Cardiac muscle cell (in vitro differentiated cells and primary cell): ENCODE measurements around the gene DEPDC4. TPM values are rescaled to one million over a fixed set of nuclear protein-coding genes. Genes with fewer than 3 reads are reported as not detected.
A peak's percentile ranks its signal among the peaks of the same experiment; 100 is the strongest.

Experiments used
- DNase-seq, 2 donors: peaks; one replicate each; pipeline versions ENCODE4 v3.0.0 to v3.0.0-alpha.2; 2010 to 2017; ENCODE audit warnings: low read depth in 1 of 2, low spot score in 1 of 2
- H3K27ac ChIP-seq: fragments of 200-600 bp; sonication (generic); 2 replicates; pipeline ENCODE4 v1.5.1; 2016
- H3K27me3 ChIP-seq: fragments of 200-600 bp; sonication (generic); 2 replicates; pipeline ENCODE4 v1.6.0; 2016; ENCODE audit warnings: control low read depth
- H3K36me3 ChIP-seq: fragments of 200-600 bp; sonication (generic); 2 replicates; pipeline ENCODE4 v1.5.1; 2016; ENCODE audit warnings: control low read depth
- H3K4me1 ChIP-seq: fragments of 200-600 bp; sonication (generic); 2 replicates; pipeline ENCODE4 v1.8.1; 2017; ENCODE audit warnings: low read depth, mild to moderate bottlenecking, mixed run types
- H3K4me3 ChIP-seq: fragments of 200-600 bp; sonication (generic); 2 replicates; pipeline ENCODE4 v1.5.1; 2016; ENCODE audit warnings: mild to moderate bottlenecking
- H3K9me3 ChIP-seq: fragments of 200-600 bp; sonication (generic); 2 replicates; pipeline ENCODE4 v1.5.1; 2017; ENCODE audit warnings: low read depth, mild to moderate bottlenecking, control low read depth
- polyA plus RNA-seq: library from polyadenylated mRNA; unstranded; fragments of >200 nt; fragmentation: Nextera tagmentation; extraction: Ambion mirVana; gene quantifications from 2 replicates; pipeline ENCODE4 v1.2.1, GENCODE V29; 2016
- total RNA-seq: library from RNA; depleted of rRNA; stranded (reverse); fragments of >200 nt; gene quantifications from 2 replicates; pipeline ENCODE4 v1.2.3, GENCODE V29; 2016
- TF ChIP-seq, protein P1 (sequence below): IDR thresholded peaks from 2 replicates; pipeline ENCODE4 v1.5.1; 2012; ENCODE audit warnings: low read depth, mild to moderate bottlenecking, low read length

Gene DEPDC4
- total and polyA plus RNA-seq, 2 experiments from 2014 or later: 1.5 to 5.4 TPM

DNA sequence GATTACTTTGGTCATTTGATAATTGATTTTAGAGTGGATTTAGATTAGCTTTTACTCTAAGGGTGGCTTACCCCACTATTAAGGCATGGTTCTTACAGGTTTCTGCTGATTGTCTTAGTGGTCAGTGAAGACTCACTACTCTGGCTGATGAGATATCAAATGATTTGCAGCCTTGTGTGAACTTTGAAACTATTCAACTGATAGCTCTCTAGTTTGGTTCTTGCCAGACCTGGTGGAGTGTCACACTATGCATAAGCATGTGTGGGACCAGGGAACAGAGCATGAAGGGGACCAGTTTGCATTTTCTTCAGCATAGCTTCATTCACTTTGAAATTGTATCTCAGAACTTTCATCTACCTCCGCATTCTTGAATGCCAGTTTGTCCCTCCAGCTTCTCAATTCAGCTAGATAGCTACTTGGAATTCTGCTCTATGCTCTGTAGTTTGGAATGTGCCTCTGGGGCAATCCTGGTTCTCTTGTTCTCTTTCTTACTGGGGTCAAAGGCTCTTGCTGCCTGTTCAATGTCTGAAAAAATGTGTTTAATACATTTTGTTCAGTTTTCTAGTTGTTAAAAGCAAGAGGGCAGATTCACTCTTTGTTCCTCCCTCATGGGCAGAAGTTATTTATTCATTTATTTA is 12.8 kb upstream of the DEPDC4 start:
- H3K4me3 ChIP-seq: no peak overlapping the region
- H3K27ac ChIP-seq: peak overlapping the region; percentile 59
- no peaks in the 10 kb centered on the region for H3K27me3 ChIP-seq
- TF ChIP-seq, protein P1, sequence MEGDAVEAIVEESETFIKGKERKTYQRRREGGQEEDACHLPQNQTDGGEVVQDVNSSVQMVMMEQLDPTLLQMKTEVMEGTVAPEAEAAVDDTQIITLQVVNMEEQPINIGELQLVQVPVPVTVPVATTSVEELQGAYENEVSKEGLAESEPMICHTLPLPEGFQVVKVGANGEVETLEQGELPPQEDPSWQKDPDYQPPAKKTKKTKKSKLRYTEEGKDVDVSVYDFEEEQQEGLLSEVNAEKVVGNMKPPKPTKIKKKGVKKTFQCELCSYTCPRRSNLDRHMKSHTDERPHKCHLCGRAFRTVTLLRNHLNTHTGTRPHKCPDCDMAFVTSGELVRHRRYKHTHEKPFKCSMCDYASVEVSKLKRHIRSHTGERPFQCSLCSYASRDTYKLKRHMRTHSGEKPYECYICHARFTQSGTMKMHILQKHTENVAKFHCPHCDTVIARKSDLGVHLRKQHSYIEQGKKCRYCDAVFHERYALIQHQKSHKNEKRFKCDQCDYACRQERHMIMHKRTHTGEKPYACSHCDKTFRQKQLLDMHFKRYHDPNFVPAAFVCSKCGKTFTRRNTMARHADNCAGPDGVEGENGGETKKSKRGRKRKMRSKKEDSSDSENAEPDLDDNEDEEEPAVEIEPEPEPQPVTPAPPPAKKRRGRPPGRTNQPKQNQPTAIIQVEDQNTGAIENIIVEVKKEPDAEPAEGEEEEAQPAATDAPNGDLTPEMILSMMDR: no peak
- DNase-seq: peak in 1 of 2 donors; percentile 22
- peaks cover 13% of the 10 kb centered on the region for H3K4me1 ChIP-seq
- peaks cover 7% of the 10 kb centered on the region for H3K36me3 ChIP-seq
- H3K9me3 ChIP-seq: no peaks in the 10 kb centered on the region

DNA sequence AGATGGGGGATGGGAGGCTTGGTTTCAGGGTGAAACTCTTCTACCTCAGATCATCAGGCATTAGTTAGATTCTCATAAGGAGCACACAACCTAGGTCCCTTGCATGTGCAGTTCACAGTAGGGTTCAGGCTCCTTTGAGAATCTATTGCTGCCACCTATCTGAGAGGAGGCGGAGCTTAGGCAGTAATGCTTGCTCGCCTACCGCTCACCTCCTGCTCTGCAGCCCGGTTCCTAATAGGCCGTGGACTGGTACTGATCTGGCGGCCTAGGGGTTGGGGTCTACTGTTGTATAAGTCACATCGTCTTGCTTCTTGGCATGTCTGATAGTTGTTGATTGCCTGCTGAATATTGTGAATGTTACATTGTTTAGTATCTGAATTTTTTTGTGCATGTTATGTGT is 12.3 kb upstream of the DEPDC4 start:
- H3K4me3 ChIP-seq: no peak overlapping the region
- H3K9me3 ChIP-seq: no peaks in the 10 kb centered on the region
- peak overlapping the region; percentile 59 for H3K27ac ChIP-seq
- no peak for DNase-seq
- H3K4me1 ChIP-seq: peaks cover 19% of the 10 kb centered on the region
- peaks cover 4% of the 10 kb centered on the region for H3K36me3 ChIP-seq
- TF ChIP-seq, protein P1: no peak
- H3K27me3 ChIP-seq: no peaks in the 10 kb centered on the region

DNA sequence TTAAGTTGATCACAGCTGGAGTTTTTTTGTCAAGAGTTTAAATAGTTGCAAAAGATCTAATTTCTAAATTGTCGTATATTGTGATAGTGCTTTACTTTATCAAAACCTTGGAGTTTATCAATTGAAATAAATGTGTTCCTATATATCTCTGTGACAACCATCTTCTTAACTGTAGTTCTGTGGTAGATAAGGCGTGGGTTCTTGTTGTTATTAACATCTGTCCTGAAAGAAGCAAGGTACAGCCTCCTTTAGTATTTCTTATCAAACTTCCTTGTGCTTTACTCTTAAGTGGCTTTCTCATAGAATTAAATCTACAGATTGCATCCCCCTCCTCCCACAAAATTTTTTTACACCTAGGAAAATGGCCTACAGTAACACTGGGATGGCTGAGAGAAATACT is 7.4 kb upstream of the DEPDC4 start:
- H3K4me1 ChIP-seq: peaks cover 23% of the 10 kb centered on the region
- TF ChIP-seq, protein P1: no peak

DNA sequence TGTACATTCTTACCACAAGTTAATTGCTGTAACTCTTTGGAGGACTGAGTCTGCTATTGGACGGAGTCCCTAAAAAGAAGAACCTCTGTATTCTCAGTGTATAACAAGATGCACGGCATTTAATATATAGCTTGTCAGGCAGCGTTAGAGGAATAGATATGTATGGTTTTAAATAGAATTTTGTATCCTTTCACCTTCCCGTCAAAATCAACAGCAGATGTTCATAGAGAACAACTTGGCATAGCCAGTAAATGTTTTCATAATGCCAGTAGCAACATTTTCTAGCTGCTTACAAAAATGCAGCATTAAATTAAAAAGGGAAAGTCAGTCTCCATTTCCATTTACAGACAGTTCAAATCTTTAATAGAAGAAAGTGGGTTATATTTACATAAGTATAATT is 6.9 kb upstream of the DEPDC4 start:
- Histone ChIP-seq H3K36me3 (no peaks in the 10 kb centered on the region), H3K9me3 (no peaks in the 10 kb centered on the region), H3K4me3 (no peak overlapping the region), H3K4me1 (peaks cover 28% of the 10 kb centered on the region), H3K27ac (no peak overlapping the region), H3K27me3 (no peaks in the 10 kb centered on the region)
- TF ChIP-seq, protein P1: no peak
- DNase-seq: no peak

More for the DNA sequence above, 7.4 kb upstream of the DEPDC4 start:
- Histone ChIP-seq H3K27me3 (no peaks in the 10 kb centered on the region), H3K36me3 (no peaks in the 10 kb centered on the region), H3K27ac (peak overlapping the region; percentile 32), H3K9me3 (no peaks in the 10 kb centered on the region), H3K4me3 (no peak overlapping the region)
- DNase-seq: no peak

DNA sequence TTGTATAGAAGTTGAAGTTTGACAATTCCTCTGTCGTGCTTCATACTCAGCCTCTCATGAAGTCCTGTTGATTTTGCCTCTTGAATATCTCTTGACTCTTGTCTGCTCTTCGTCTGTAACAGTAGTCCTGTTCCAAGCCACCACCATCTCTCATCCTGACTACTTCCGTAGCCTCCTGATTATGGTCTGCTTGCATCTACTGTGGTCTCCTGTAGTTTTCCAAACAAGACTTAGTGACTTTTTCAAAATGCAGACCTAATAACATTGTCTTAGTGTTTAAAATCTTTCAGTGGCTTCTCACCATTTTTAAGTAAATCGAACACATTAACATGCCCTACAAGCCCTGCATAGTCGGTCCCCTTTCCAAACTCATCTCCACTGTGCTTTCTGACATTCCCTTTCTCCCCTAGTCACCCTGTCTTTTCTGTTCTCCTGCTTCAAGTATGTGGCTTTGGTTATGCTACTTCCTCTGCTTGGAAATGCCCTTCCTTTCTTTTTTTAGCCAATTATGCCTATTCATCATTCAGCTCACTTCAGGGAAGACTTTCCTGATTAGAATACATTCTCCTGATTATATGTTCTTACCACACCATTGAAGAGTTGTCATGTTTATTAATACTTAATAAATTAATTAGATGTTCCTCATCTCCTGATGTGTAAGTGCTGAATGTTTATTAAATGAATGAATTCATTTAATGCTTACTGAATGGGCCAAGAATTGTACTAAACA is 2.1 kb upstream of the DEPDC4 start:
- TF ChIP-seq, protein P1: no peak
- Histone ChIP-seq H3K36me3 (no peaks in the 10 kb centered on the region), H3K27ac (peak overlapping the region; percentile 97), H3K4me3 (peak overlapping the region; percentile 88), H3K9me3 (no peaks in the 10 kb centered on the region), H3K27me3 (no peaks in the 10 kb centered on the region), H3K4me1 (peaks cover 25% of the 10 kb centered on the region)
- DNase-seq: peak; percentile 18 to 43
